ENCODE results near the gene KRT71. TPM values are rescaled to one million over a fixed set of nuclear protein-coding genes. Genes with fewer than 3 reads are reported as not detected.

KRT71 gene
- total RNA-seq, 1 experiment from 2014 or later: not detected

GRCh38 chr12:52570511-52570910 is 17.6 kb upstream of the KRT71 start:
- POLR2A ChIA-PET: no interaction called here
- Histone ChIP-seq H3K4me3 (ENCODE audit: low read depth in 2 of 2, low read length in 2 of 2) (no peak overlapping the region), H3K36me3 (ENCODE audit: control insufficient read depth, insufficient read depth, low read length) (no peaks in the 10 kb centered on the region), H3K4me1 (ENCODE audit: control insufficient read depth, insufficient read depth, low read length) (no peaks in the 10 kb centered on the region), H3K27ac (ENCODE audit: low read length) (no peak overlapping the region), H3K27me3 (ENCODE audit: control insufficient read depth, insufficient read depth, low read length) (peaks cover 10% of the 10 kb centered on the region), H3K9me3 (ENCODE audit: control insufficient read depth, insufficient read depth, low read depth, low read length) (no peaks in the 10 kb centered on the region)
- in situ Hi-C loops (cut with HindIII; ENCODE audit: low pct_unique_long_range_greater_than_20kb, low sequenced_read_pairs) (no loop called here), intact Hi-C loops (cut with micrococcal nuclease; ENCODE audit: unreplicated experiment) (no loop called here)
- TF ChIP-seq REST (IDR thresholded peaks at IDR 0.05; ENCODE audit: insufficient read depth in 1 of 2, low read depth in 2 of 2, low read length in 1 of 2) (no peak), CTCF (IDR thresholded peaks at IDR 0.05) (no peak), TCF7L2 (IDR thresholded peaks at IDR 0.05; ENCODE audit: low read depth, low read length) (no peak), POLR2AphosphoS5 (IDR thresholded peaks at IDR 0.05; ENCODE audit: low read depth, low read length) (no peak), SIN3A (IDR thresholded peaks at IDR 0.05; ENCODE audit: borderline replicate concordance, insufficient read depth, low read depth, low read length) (no peak)
- ATAC-seq (no peak), DNase-seq (ENCODE audit: low read depth, low spot score) (no peak)
- CTCF ChIA-PET: interaction anchor here (1.5 kb wide), 1 partner anchor 309 kb away, joined by 3 read pairs; no protein-coding TSS in a partner anchor
- BruUV-seq (replicated peaks): no TSS peak

GRCh38 chr12:52568111-52568510 is 15.2 kb upstream of the KRT71 start:
- H3K27me3 ChIP-seq (ENCODE audit: control insufficient read depth, insufficient read depth, low read length): peaks cover 23% of the 10 kb centered on the region
- ATAC-seq: no peak
- no peaks in the 10 kb centered on the region for H3K9me3 ChIP-seq (ENCODE audit: control insufficient read depth, insufficient read depth, low read depth, low read length)
- intact Hi-C loops (cut with micrococcal nuclease; ENCODE audit: unreplicated experiment) (no loop called here), in situ Hi-C loops (cut with HindIII; ENCODE audit: low pct_unique_long_range_greater_than_20kb, low sequenced_read_pairs) (no loop called here)
- no peak overlapping the region for H3K27ac ChIP-seq (ENCODE audit: low read length)
- no peak for DNase-seq (ENCODE audit: low read depth, low spot score)
- CTCF ChIA-PET: no interaction called here
- BruUV-seq (replicated peaks): no TSS peak
- POLR2A ChIA-PET: no interaction called here
- no peaks in the 10 kb centered on the region for H3K36me3 ChIP-seq (ENCODE audit: control insufficient read depth, insufficient read depth, low read length)
- H3K4me1 ChIP-seq (ENCODE audit: control insufficient read depth, insufficient read depth, low read length): no peaks in the 10 kb centered on the region
- no peak overlapping the region for H3K4me3 ChIP-seq (ENCODE audit: low read depth in 2 of 2, low read length in 2 of 2)
- TF ChIP-seq CTCF (IDR thresholded peaks at IDR 0.05) (no peak), SIN3A (IDR thresholded peaks at IDR 0.05; ENCODE audit: borderline replicate concordance, insufficient read depth, low read depth, low read length) (no peak), REST (IDR thresholded peaks at IDR 0.05; ENCODE audit: insufficient read depth in 1 of 2, low read depth in 2 of 2, low read length in 1 of 2) (no peak), POLR2AphosphoS5 (IDR thresholded peaks at IDR 0.05; ENCODE audit: low read depth, low read length) (no peak), TCF7L2 (IDR thresholded peaks at IDR 0.05; ENCODE audit: low read depth, low read length) (no peak)

All from Panc1 (cell line).